Heart left ventricle (tissue), 16 donors: Measurements from ENCODE around the gene SH3TC1. TPM values are rescaled to one million over a fixed set of nuclear protein-coding genes. Genes with fewer than 3 reads are reported as not detected.

ENCODE experiments used
- ATAC-seq, 4 donors: fragments of 200-7000 bp; cut with Tn5 transposase; one replicate each; pipeline ENCODE4 v1.9.1; 2020 to 2022; ENCODE audit warnings: moderate library complexity in 4 of 4, mild to moderate bottlenecking in 3 of 4, moderate number of reproducible peaks in 1 of 4
- DNase-seq, 5 donors: peaks; one replicate each; pipeline ENCODE4 v3.0.0-alpha.2; 2020
- H3K27ac ChIP-seq, 12 donors: fragments of 200-600 bp; sonication (generic) in 4 of 12; one replicate each; pipeline versions ENCODE4 v1.5.0 to v1.8.0; 2016 to 2022; ENCODE audit warnings: mild to moderate bottlenecking in 2 of 12
- H3K27me3 ChIP-seq, 9 donors: fragments of 200-600 bp; sonication (generic) in 2 of 9; one replicate each; pipeline versions ENCODE4 v1.5.1 to v1.8.0; 2016 to 2022; ENCODE audit warnings: mild to moderate bottlenecking in 3 of 9
- H3K36me3 ChIP-seq, 9 donors: fragments of 200-600 bp; sonication (generic) in 2 of 9; one replicate each; pipeline versions ENCODE4 v1.5.0 to v1.8.0; 2018 to 2022; ENCODE audit warnings: mild to moderate bottlenecking in 2 of 9
- H3K4me1 ChIP-seq, 12 donors: fragments of 200-600 bp; sonication (generic) in 4 of 12; one replicate each; pipeline versions ENCODE4 v1.5.0 to v1.8.0; 2016 to 2022; ENCODE audit warnings: mild to moderate bottlenecking in 3 of 12
- H3K4me3 ChIP-seq, 12 donors: fragments of 200-600 bp; sonication (generic) in 4 of 12; one replicate each; pipeline versions ENCODE4 v1.5.0 to v1.8.0; 2017 to 2022; ENCODE audit warnings: mild to moderate bottlenecking in 9 of 12, moderate library complexity in 4 of 12
- H3K9me3 ChIP-seq, 12 donors: fragments of 200-600 bp; sonication (generic) in 4 of 12; one replicate each; pipeline versions ENCODE4 v1.5.0 to v1.8.0; 2016 to 2022; ENCODE audit warnings: mild to moderate bottlenecking in 1 of 12
- POLR2A ChIP-seq, 2 donors: fragments of 450-650 bp; IDR thresholded peaks; one replicate each; pipeline ENCODE4 v1.6.1; 2017; ENCODE audit warnings: antibody characterized with exemption in 2 of 2, mild to moderate bottlenecking in 2 of 2, moderate library complexity in 2 of 2
- WGBS, 4 donors: extraction: QIAGEN DNeasy Blood & Tissue Kit in 2 of 4; methylation state at CpG; one replicate each; pipeline versions ENCODE4 v1.1.5 to v1.1.7; 2013 to 2018; 5-methylcytosine and 5-hydroxymethylcytosine counted together
- intact Hi-C, 10 donors: fragments of 100-400 bp; cut with DNase I; formaldehyde crosslinking; loops; one replicate each; pipeline versions ENCODE4 v1.11.1 to v1.14.2; 2022
- polyA plus RNA-seq, 2 donors: library from polyadenylated mRNA; stranded (reverse); fragments of 200-250 nt; gene quantifications; one replicate each; pipeline ENCODE4 v1.2.3, GENCODE V29; 2013
- total RNA-seq, 9 donors: library from RNA; depleted of rRNA in 2 of 9; stranded (reverse); fragments of >200 nt in 2 of 9; fragmentation: NEBNext Ultra II Directional in 3 of 9; extraction: Animal tissue kit (Norgen Biotek cat#: 25700) in 3 of 9; gene quantifications; one replicate each; pipeline versions ENCODE4 v1.1.0 to v1.2.4, GENCODE V29; 2016 to 2023
- TF ChIP-seq, protein P1 (sequence below), 12 donors: fragments of 200-600 bp; sonication (generic) in 4 of 12; IDR thresholded peaks; one replicate each; pipeline versions ENCODE4 v1.5.0 to v1.8.0; 2018 to 2022; ENCODE audit warnings: antibody characterized with exemption in 12 of 12, mild to moderate bottlenecking in 5 of 12
- donor health status: ischemic (EF 13 %, LVEDD 7.1; RV severe dilation, severe dysfunction).
- donor health status: healthy with polysubstance abuse.
- donor health status: DM: no; HTN: yes; CAD: no.
- donor health status: DM: no; HTN: no; CAD: no.
- donor health status: ischemic (EF 25% LVEDD 6.9; RV normal size, moderate dysfunction).
- donor health status: ischemic (EF 25% LVEDD 5.7; RV mildly dilated, moderate dysfunction).
- donor health status: healthy.
- donor health status: DM: yes; HTN: yes; CAD: no.
- donor health status: ischemic (EF 35%, LVEDD 5.7; RV mildly dilated, moderate dysfunction).
- donor health status: nonischemic (EF 11% LVEDD 7.7; RV severe dilation, severe dysfunction).
- donor health status: DM: yes; HTN: yes; CAD: no.
- donor health status: PGD.
- donor health status: ischemic (EF 29% LVEDD 5.4; RV normal size, mild dysfunction).
- donor health status: nonischemic (EF 23%, LVEDD 6.1; RV moderate dilation, normal function).

Gene SH3TC1
- total and polyA plus RNA-seq, 11 donors = 5.8 to 45.9 (median 10.9) TPM

DNA sequence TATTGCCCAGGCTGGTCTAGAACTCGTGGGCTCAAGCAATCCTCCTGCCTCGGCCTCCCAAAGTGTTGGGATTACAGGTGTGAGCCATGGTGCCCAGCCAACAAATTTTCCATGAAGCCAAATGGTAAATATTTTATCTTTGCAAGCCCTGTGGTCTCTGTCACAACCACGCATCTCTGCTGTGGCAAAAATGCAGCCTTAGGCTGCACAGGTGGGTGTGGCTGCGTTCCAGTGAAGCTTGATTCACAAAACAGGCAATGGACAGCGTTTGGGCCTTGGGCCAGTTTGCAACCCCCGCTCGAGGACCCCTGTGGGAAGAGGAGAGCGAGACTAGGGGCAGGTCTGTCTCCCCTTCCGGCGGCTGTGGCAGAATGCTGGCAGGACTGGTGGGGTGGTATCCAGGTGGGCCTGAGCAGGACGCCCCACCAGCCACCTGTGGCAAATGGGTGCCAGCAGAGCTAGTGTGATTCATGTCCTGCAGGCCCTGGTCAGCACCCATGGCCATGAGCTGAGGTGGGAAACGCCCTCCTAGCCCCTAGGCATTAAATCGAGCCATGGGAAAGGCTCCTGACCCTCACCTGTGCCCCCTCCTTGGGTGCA is 90.2 kb downstream of the SH3TC1 start:
- intact Hi-C loops = no loop called here
- Histone ChIP-seq H3K36me3 (peaks cover 0 to 51% (median 9%) of the 10 kb centered on the region in 9 donors), H3K4me3 (no peak overlapping the region), H3K27me3 (no peaks in the 10 kb centered on the region), H3K27ac (no peak overlapping the region), H3K4me1 (peaks cover 0 to 24% (median 10%) of the 10 kb centered on the region in 12 donors), H3K9me3 (no peaks in the 10 kb centered on the region)
- TF ChIP-seq, protein P1, sequence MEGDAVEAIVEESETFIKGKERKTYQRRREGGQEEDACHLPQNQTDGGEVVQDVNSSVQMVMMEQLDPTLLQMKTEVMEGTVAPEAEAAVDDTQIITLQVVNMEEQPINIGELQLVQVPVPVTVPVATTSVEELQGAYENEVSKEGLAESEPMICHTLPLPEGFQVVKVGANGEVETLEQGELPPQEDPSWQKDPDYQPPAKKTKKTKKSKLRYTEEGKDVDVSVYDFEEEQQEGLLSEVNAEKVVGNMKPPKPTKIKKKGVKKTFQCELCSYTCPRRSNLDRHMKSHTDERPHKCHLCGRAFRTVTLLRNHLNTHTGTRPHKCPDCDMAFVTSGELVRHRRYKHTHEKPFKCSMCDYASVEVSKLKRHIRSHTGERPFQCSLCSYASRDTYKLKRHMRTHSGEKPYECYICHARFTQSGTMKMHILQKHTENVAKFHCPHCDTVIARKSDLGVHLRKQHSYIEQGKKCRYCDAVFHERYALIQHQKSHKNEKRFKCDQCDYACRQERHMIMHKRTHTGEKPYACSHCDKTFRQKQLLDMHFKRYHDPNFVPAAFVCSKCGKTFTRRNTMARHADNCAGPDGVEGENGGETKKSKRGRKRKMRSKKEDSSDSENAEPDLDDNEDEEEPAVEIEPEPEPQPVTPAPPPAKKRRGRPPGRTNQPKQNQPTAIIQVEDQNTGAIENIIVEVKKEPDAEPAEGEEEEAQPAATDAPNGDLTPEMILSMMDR (IDR thresholded peaks at IDR 0.05) = no peak
- TF ChIP-seq POLR2A (IDR thresholded peaks at IDR 0.05) = no peak
- ATAC-seq (no peak), DNase-seq (peak in 2 of 5 donors; percentile 11 to 19)
- WGBS, 4 donors = 80 to 87% (median 83%) methylated on average over 7 to 13 of the region's 13 CpGs

DNA sequence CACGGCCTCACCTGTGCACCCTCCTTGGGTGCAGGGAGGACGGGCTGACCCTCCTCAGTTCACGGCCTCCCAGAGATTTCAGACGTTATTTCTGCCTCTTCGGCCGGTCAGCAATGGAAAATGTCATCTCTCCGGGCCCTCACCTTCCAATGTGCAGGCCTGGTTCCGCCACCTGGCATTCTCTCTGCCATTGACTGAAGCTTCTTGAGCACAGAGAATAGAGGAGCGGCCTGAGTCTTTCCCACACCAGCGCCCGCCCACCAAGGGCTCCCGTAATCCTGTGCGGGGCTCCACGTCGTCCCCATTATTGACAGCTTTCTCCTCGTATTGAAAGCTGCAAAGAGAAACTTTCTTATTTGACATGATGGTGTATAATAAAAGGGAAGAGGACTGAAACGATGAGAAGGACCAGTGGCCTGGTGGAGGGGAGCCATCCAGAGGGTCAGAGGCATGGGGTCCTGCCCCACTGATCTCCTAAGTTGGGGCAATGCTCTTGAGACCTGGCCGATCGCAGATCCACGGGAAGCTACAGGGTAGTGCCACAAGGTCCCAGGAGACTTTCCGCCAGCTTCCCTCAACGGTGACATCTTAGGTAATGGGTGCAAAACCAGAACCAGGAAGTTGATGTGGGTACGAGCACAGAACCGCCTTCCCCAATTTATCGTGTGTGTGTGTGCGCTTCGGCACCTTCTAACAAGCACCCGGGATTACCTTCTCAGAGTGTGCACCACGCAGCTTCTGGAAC is 91.0 kb downstream of the SH3TC1 start:
- 90 to 93% (median 92%) methylated on average over 29 of the region's 29 CpGs for WGBS, 4 donors
- H3K4me1 ChIP-seq = peaks cover 0 to 17% (median 7%) of the 10 kb centered on the region in 12 donors
- no peak overlapping the region for H3K27ac ChIP-seq
- no peaks in the 10 kb centered on the region for H3K9me3 ChIP-seq
- H3K27me3 ChIP-seq = no peaks in the 10 kb centered on the region
- intact Hi-C loops = no loop called here
- H3K36me3 ChIP-seq = peaks cover 0 to 56% (median 12%) of the 10 kb centered on the region in 9 donors
- H3K4me3 ChIP-seq = no peak overlapping the region
- DNase-seq (peak in 4 of 5 donors; percentile 4 to 39 (median 16)), ATAC-seq (no peak)
- TF ChIP-seq POLR2A (IDR thresholded peaks at IDR 0.05) = no peak
- TF ChIP-seq, protein P1 (IDR thresholded peaks at IDR 0.05) = no peak

DNA sequence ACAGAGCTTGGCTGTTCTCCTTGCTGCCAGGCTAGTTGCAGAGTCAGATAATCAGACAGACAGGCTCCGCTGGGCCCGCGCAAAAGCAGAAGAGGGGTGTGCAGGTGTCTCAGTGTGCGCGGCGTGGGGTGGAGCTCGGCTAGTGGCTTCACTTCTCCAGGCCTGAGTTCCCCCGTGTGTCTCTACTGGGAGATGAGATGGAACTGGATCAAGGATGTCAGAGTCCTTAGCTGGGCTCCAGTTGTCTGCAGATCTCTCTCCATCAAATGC is 91.5 kb downstream of the SH3TC1 start:
- Histone ChIP-seq H3K27ac (no peak overlapping the region), H3K36me3 (peaks cover 0 to 61% (median 12%) of the 10 kb centered on the region in 9 donors), H3K4me3 (no peak overlapping the region), H3K27me3 (no peaks in the 10 kb centered on the region), H3K9me3 (no peaks in the 10 kb centered on the region), H3K4me1 (peaks cover 0 to 12% (median 2%) of the 10 kb centered on the region in 12 donors)
- WGBS, 4 donors = 79 to 96% (median 91%) methylated on average over 8 of the region's 8 CpGs
- intact Hi-C loops = no loop called here
- no peak for TF ChIP-seq POLR2A (IDR thresholded peaks at IDR 0.05)
- TF ChIP-seq, protein P1 (IDR thresholded peaks at IDR 0.05) = no peak
- ATAC-seq (no peak), DNase-seq (peak in 3 of 5 donors; percentile 3 to 37 (median 11))

Other genes starting within 250 kb of the SH3TC1 start
- 10 to 100 TPM; 14.3 to 25.8 (median 18.4) TPM for gene ABLIM2, start 40.5 kb upstream of the SH3TC1 start, total RNA-seq
- gene ABLIM2, start 40.5 kb upstream of the SH3TC1 start, polyA plus RNA-seq = 10 to 100 TPM; 11.1 to 27.9 TPM
- gene HTRA3, start 70.5 kb downstream of the SH3TC1 start, total RNA-seq = 10 to 100 TPM; 26.8 to 84.6 (median 55.0) TPM
- gene HTRA3, start 70.5 kb downstream of the SH3TC1 start, polyA plus RNA-seq = 10 to 100 TPM; 28.9 to 50.1 TPM
- gene ACOX3, start 241.4 kb downstream of the SH3TC1 start, total RNA-seq = 10 to 100 TPM; 18.8 to 51.6 (median 24.1) TPM
- gene ACOX3, start 241.4 kb downstream of the SH3TC1 start, polyA plus RNA-seq = 10 to 100 TPM; 16.9 to 27.0 TPM
- 10 to 100 TPM in 1 of 9 donors, 1 to 10 TPM in 8; 7.6 to 11.7 (median 8.6) TPM for gene TRMT44, start 241.5 kb downstream of the SH3TC1 start, total RNA-seq
- 1 to 10 TPM; 6.1 to 6.7 TPM for gene TRMT44, start 241.5 kb downstream of the SH3TC1 start, polyA plus RNA-seq